Measurements from ENCODE around the gene MYADM. TPM values are rescaled to one million over a fixed set of nuclear protein-coding genes. Genes with fewer than 3 reads are reported as not detected.

MYADM gene
- total RNA-seq, 1 donor from 2014 or later: 48.7 TPM

DNA sequence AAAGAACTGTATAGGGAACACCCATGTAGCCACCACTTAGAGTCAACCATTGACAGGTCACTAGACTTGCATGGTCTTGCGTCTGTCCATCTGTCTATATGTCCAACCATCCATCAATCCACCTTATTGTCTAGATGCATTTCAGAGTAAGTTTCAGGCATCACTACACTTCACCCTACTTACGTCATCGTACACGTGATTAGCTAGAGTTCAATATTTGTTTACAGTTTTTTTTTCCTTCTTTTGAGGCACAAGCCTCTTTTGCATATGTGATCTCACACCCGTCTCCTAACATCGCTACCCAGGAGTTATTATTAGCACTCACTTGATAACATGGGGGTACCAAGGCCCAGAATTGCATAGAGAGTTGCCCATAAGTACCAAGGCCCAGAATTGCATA lies 48.3 kb downstream of the MYADM start:
- DNase-seq (ENCODE audit: low read depth): no peak
- no peak overlapping the region for H3K4me3 ChIP-seq (ENCODE audit: low read depth, low read length)
- TF ChIP-seq, protein P1, sequence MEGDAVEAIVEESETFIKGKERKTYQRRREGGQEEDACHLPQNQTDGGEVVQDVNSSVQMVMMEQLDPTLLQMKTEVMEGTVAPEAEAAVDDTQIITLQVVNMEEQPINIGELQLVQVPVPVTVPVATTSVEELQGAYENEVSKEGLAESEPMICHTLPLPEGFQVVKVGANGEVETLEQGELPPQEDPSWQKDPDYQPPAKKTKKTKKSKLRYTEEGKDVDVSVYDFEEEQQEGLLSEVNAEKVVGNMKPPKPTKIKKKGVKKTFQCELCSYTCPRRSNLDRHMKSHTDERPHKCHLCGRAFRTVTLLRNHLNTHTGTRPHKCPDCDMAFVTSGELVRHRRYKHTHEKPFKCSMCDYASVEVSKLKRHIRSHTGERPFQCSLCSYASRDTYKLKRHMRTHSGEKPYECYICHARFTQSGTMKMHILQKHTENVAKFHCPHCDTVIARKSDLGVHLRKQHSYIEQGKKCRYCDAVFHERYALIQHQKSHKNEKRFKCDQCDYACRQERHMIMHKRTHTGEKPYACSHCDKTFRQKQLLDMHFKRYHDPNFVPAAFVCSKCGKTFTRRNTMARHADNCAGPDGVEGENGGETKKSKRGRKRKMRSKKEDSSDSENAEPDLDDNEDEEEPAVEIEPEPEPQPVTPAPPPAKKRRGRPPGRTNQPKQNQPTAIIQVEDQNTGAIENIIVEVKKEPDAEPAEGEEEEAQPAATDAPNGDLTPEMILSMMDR (conservative IDR thresholded peaks at IDR 0.05; ENCODE audit: low read depth, low read length): no peak

- H3K4me3 ChIP-seq (ENCODE audit: low read depth, low read length): no peak overlapping the region
- no peak for DNase-seq (ENCODE audit: low read depth)
- TF ChIP-seq, protein P1 (conservative IDR thresholded peaks at IDR 0.05; ENCODE audit: low read depth, low read length): no peak
These were observed 49.7 kb downstream of the MYADM start for GRCh38 chr19:53917356-53917755.

Other genes with a start within 250 kb of the MYADM start
- not detected in 2 replicates for gene DPRX, start 235.9 kb upstream of the MYADM start, total RNA-seq
- gene NLRP12, start 43.6 kb upstream of the MYADM start, total RNA-seq: not detected in 2 replicates
- 1.3 TPM in 1 of 2 replicates, not detected in the other for gene PRKCG, start 14.3 kb downstream of the MYADM start, total RNA-seq
- gene CACNG7, start 41.4 kb downstream of the MYADM start, total RNA-seq: not detected in 2 replicates
- gene CACNG8, start 95.1 kb downstream of the MYADM start, total RNA-seq: under 0.01 TPM in 1 of 2 replicates, not detected in the other
- gene CACNG6, start 123.8 kb downstream of the MYADM start, total RNA-seq: 0.29 and 0.94 TPM in 2 replicates
- gene VSTM1, start 196.0 kb downstream of the MYADM start, total RNA-seq: 0.75 TPM in 1 of 2 replicates, not detected in the other
- gene TARM1, start 213.5 kb downstream of the MYADM start, total RNA-seq: not detected in 2 replicates
- 0.22 TPM in 1 of 2 replicates, not detected in the other for gene OSCAR, start 232.9 kb downstream of the MYADM start, total RNA-seq
- gene NDUFA3, start 235.0 kb downstream of the MYADM start, total RNA-seq: 35.9 and 39.6 TPM in 2 replicates
- gene TFPT, start 247.8 kb downstream of the MYADM start, total RNA-seq: 22.1 and 39.6 TPM in 2 replicates
- 64.3 and 111 TPM in 2 replicates for gene PRPF31, start 247.9 kb downstream of the MYADM start, total RNA-seq